Activated CD4-positive, alpha-beta T cell treated with anti-CD3 and anti-CD28 coated beads, Interleukin-2, amount 10 ng/mL, durations not matched to agents 7 days and 5 days (primary cell): ENCODE data around the gene NECTIN1. TPM values are rescaled to one million over a fixed set of nuclear protein-coding genes. Genes with fewer than 3 reads are reported as not detected.

Experiments used
- CTCF ChIA-PET: fragments of 350-600 bp; sonication (Branson Sonifier 250); formaldehyde crosslinking; loops from one replicate; lab custom pipeline; 2021; ENCODE audit warnings: antibody characterized with exemption; lab: Charles Lee
- POLR2A ChIA-PET: fragments of 350-600 bp; sonication (Branson Sonifier 250); formaldehyde crosslinking; loops from one replicate; lab custom pipeline; 2021; ENCODE audit warnings: antibody characterized with exemption; lab: Charles Lee
- DNase-seq: peaks from one replicate; pipeline ENCODE4 v3.0.0-alpha.2; 2020
- H3K27ac Mint-ChIP-seq: one replicate; pipeline ENCODE4 v1.8.0; 2021; ENCODE audit warnings: mild to moderate bottlenecking, moderate library complexity, mixed read lengths
- H3K27me3 Mint-ChIP-seq: one replicate; pipeline ENCODE4 v1.8.0; 2021; ENCODE audit warnings: mixed read lengths
- H3K36me3 Mint-ChIP-seq: one replicate; pipeline ENCODE4 v1.8.0; 2021; ENCODE audit warnings: low read depth, mixed read lengths
- H3K4me1 Mint-ChIP-seq: one replicate; pipeline ENCODE4 v1.8.0; 2021; ENCODE audit warnings: mixed read lengths
- H3K4me3 Mint-ChIP-seq: one replicate; pipeline ENCODE4 v1.8.0; 2021; ENCODE audit warnings: mild to moderate bottlenecking, moderate library complexity, mixed read lengths
- H3K9me3 Mint-ChIP-seq: one replicate; pipeline ENCODE4 v1.8.0; 2021; ENCODE audit warnings: mixed read lengths
- total RNA-seq, 2 experiments: library from RNA; stranded (reverse); gene quantifications; one replicate each; pipeline ENCODE4 v1.2.3, GENCODE V29; 2021

The NECTIN1 gene
- total RNA-seq, 2 experiments from 2014 or later, result 0.21 to 0.30 TPM

DNA sequence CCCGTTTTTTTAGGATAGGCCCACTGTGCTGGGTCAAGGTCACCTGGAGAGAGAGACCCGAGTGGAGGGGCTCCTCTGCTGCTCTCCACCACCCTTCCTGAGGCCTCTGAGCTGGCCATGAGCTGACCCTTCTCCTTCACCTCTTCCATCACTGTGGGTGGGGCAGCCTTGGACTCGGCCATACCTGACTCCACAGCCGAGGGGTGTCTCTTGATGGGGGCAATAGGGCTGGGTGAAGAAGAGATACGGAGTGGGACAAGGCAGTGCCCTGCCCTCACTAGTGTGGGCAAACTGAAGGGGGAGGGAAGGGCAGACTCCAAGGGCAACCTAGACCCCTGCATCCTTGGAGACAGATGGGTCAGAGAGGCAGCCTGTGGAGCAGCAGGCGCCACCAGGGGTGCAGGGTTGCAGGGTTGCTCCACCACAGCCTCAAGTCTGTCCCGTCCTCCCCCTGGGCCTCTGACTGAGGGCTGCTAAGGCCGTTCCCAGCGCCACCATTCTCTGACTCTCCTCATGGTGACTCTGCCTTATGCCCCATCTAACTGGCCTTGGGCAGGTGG lies 20.1 kb upstream of the NECTIN1 start:
- no peak overlapping the region for H3K4me3 Mint-ChIP-seq
- H3K9me3 Mint-ChIP-seq, result no peaks in the 10 kb centered on the region
- POLR2A ChIA-PET, result no interaction called here
- H3K27ac Mint-ChIP-seq, result no peak overlapping the region
- DNase-seq, result no peak
- peaks cover 16% of the 10 kb centered on the region for H3K27me3 Mint-ChIP-seq
- no peaks in the 10 kb centered on the region for H3K4me1 Mint-ChIP-seq
- no peaks in the 10 kb centered on the region for H3K36me3 Mint-ChIP-seq
- CTCF ChIA-PET, result no interaction called here

GRCh38 chr11:119747868-119748660 lies 19.1 kb upstream of the NECTIN1 start:
- Mint-ChIP-seq H3K4me1 (no peaks in the 10 kb centered on the region), H3K4me3 (no peak overlapping the region), H3K36me3 (no peaks in the 10 kb centered on the region), H3K27me3 (peaks cover 21% of the 10 kb centered on the region), H3K9me3 (no peaks in the 10 kb centered on the region), H3K27ac (no peak overlapping the region)
- CTCF ChIA-PET, result interaction anchor here (1.0 kb wide), 1 partner anchor 19 kb away, joined by 3 read pairs; the partner anchor contains the start of gene NECTIN1
- no peak for DNase-seq
- POLR2A ChIA-PET, result no interaction called here

DNA sequence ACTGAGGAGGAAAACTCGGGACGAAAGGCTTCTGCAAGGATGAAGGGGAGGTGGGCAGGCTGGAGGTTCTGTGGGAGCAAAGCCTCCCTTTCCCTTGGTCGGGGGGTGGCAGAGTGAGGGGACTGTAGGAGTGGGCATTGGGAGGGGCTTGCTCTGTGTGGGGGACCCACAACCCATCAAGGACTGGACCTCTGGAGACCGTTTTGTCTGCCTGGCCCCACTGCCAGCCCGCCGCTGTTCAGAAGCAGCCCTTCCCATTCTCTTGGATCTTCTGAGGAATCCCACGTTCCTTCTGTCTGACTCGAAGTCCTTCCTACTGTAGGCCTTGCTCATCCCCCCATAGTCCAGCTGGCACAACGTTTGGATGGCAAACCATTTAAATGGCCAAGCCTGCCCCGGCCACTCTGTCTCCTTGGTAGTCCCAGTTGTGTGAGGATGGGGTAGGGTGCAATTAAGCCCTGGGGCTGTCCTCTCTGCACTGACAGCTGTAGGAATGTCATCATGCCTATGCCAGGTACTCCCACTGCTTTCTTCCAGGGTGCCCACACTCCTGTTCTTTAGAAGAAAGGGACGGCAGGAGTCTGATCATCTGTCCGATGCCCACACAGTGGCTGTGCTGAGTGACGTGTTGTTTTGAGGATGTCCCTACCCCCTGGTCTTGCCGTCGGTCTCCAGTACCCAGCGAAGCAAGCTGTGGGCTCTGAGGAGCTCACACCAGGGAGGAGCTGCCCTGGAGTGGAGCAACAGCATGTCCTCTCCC lies 17.0 kb upstream of the NECTIN1 start:
- Mint-ChIP-seq H3K36me3 (no peaks in the 10 kb centered on the region), H3K4me3 (no peak overlapping the region), H3K27me3 (peaks cover 36% of the 10 kb centered on the region), H3K27ac (no peak overlapping the region), H3K9me3 (no peaks in the 10 kb centered on the region), H3K4me1 (no peaks in the 10 kb centered on the region)
- no peak for DNase-seq
- ChIA-PET CTCF (interaction anchor here (0.9 to 1.1 kb wide), 2 partner anchors 16 kb away, joined by 3 read pairs; no protein-coding TSS in a partner anchor), POLR2A (no interaction called here)

DNA sequence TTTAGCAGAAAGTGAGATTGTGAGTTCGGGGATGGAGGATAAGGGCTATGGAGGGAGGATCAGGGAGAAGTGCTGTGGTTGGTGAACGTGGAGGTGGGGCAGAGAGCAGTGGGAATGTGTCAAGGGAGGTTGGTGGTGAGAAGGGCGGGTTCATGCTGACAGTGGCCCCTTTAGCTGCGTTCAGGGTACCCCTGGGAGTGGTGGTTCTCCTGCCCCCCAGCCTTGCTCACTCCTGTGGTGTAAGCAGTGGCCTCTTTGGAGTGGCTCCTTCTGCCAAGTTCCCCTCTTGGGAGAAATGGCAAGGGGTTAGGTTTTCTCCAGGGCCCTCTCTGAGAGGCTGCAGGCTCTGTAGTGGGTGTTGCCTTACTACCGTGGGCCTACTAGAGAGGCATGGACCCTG lies 16.1 kb upstream of the NECTIN1 start:
- no peaks in the 10 kb centered on the region for H3K9me3 Mint-ChIP-seq
- no peaks in the 10 kb centered on the region for H3K36me3 Mint-ChIP-seq
- ChIA-PET POLR2A (no interaction called here), CTCF (no interaction called here)
- H3K4me1 Mint-ChIP-seq, result no peaks in the 10 kb centered on the region
- H3K4me3 Mint-ChIP-seq, result no peak overlapping the region
- DNase-seq, result no peak
- H3K27ac Mint-ChIP-seq, result no peak overlapping the region
- peaks cover 42% of the 10 kb centered on the region for H3K27me3 Mint-ChIP-seq

DNA sequence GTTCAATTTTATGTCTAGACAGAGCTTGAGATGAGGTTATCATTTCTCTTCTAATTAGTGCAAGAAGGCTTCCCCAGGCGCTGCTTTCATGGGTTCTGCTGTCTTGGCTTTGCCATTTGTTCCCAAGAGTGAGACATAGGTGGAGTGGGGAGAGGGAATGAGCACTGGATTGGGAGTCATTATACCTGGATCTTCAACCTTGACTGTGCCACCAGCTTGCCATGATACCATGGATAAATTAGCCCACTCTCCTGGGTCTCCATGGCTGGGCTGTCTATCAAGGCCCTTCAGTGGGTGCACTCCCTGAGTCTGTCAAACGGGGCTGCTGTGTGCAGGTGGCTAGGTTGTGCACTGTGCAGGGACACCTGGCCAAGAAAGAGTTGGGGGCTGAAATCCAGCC lies 15.6 kb upstream of the NECTIN1 start:
- POLR2A ChIA-PET, result no interaction called here
- Mint-ChIP-seq H3K9me3 (no peaks in the 10 kb centered on the region), H3K27me3 (peaks cover 45% of the 10 kb centered on the region)

GRCh38 chr11:119743006-119743405 lies 14.0 kb upstream of the NECTIN1 start:
- POLR2A ChIA-PET, result no interaction called here
- no peak for DNase-seq
- H3K27ac Mint-ChIP-seq, result no peak overlapping the region
- H3K4me1 Mint-ChIP-seq, result no peaks in the 10 kb centered on the region
- CTCF ChIA-PET, result interaction anchor here (2.5 kb wide), 1 partner anchor 14 kb away, joined by 11 read pairs; the partner anchor contains the start of gene NECTIN1
- H3K36me3 Mint-ChIP-seq, result no peaks in the 10 kb centered on the region
- no peak overlapping the region for H3K4me3 Mint-ChIP-seq
- no peaks in the 10 kb centered on the region for H3K9me3 Mint-ChIP-seq
- H3K27me3 Mint-ChIP-seq, result peaks cover 47% of the 10 kb centered on the region

More for the DNA sequence above, 15.6 kb upstream of the NECTIN1 start:
- H3K4me1 Mint-ChIP-seq, result no peaks in the 10 kb centered on the region
- no peak for DNase-seq
- no peak overlapping the region for H3K27ac Mint-ChIP-seq
- no peak overlapping the region for H3K4me3 Mint-ChIP-seq
- CTCF ChIA-PET, result no interaction called here
- no peaks in the 10 kb centered on the region for H3K36me3 Mint-ChIP-seq

DNA sequence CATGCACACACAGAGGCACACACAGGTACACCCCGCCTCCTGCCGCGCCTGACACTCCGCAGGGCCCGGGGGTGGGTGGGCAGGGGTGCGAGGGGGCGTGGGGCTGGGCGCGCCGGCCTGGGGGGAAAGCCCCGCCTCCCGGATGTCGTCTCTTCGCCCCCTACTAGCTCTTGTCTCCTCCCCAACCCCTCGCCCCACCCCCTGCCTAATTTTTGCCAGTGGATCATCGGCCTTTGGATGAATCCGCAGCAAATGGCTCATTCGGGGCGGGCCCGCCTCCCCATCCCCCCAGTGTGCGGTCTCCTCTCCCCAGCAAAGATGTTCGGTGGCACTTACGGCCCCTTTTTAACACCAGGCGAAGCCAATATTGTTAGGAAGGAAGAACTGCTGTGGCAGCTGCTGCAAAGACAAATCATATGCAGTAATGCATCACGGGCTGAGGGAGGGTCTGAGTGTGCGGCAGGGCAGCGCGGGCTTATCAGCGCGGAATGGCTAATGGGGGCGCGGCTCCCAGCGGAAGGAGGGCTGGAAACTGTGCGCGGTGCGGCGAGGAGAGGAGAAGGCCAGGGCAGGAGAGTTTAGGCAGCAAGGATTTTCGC lies 13.4 kb upstream of the NECTIN1 start:
- H3K4me3 Mint-ChIP-seq, result no peak overlapping the region
- H3K27me3 Mint-ChIP-seq, result peaks cover 47% of the 10 kb centered on the region
- no peak overlapping the region for H3K27ac Mint-ChIP-seq
- ChIA-PET CTCF (interaction anchor here (2.5 kb wide), 1 partner anchor 13 kb away, joined by 11 read pairs; the partner anchor contains the start of gene NECTIN1), POLR2A (no interaction called here)
- no peaks in the 10 kb centered on the region for H3K36me3 Mint-ChIP-seq
- no peaks in the 10 kb centered on the region for H3K9me3 Mint-ChIP-seq
- no peaks in the 10 kb centered on the region for H3K4me1 Mint-ChIP-seq
- no peak for DNase-seq

DNA sequence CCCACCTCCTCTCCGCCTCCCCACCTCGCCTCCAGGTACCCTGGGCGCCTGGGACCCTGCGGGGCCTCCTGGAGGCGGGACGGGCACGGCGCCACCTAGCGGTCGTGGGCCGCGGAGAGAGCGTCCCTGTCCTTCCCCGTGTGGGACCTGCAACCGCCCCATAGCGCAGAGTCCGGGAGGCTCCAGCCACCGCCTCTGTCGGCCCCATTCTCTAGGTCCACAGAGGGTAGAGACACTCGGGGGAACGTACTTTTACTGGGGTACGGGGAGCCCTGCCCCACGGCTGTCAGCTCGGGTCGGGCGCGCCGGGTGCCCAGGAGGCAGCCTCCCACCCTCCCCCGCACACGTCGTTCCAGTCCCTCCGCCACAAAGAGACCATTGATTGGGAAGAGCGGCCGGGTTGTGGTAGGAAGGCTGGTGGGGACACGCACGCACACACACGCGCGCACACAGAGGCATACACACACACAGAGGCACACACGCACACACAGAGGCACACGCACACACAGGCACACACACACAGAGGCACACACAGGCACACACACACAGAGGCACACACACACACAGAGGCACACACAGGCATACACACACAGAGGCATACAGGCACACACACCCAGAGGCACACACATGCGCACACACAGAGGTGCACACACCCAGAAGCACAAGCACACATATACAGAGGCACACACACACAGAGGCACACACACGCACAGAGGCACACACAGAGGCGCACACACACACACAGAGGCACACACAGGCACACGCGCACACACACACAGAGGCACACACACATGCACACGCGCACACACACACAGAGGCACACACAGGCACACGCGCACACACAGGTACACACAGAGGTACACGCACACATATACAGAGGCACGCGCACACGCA lies 12.6 kb upstream of the NECTIN1 start:
- Mint-ChIP-seq H3K9me3 (no peaks in the 10 kb centered on the region), H3K27me3 (peaks cover 44% of the 10 kb centered on the region), H3K4me1 (no peaks in the 10 kb centered on the region), H3K27ac (no peak overlapping the region), H3K4me3 (no peak overlapping the region), H3K36me3 (no peaks in the 10 kb centered on the region)
- peak; percentile 35 for DNase-seq
- CTCF ChIA-PET, result interaction anchor here (0.6 to 2.5 kb wide), 2 partner anchors 12 to 741 kb away, joined by 3 to 11 read pairs; partner anchors contain the start of gene NECTIN1
- POLR2A ChIA-PET, result no interaction called here

GRCh38 chr11:119739975-119740374 lies 11.0 kb upstream of the NECTIN1 start:
- ChIA-PET CTCF (interaction anchor here (1.0 to 2.7 kb wide), 4 partner anchors 11 to 66 kb away, joined by 3 to 16 read pairs (median 6); partner anchors contain the start of gene NECTIN1), POLR2A (no interaction called here)
- peaks cover 49% of the 10 kb centered on the region for H3K27me3 Mint-ChIP-seq
- no peaks in the 10 kb centered on the region for H3K36me3 Mint-ChIP-seq
- no peaks in the 10 kb centered on the region for H3K4me1 Mint-ChIP-seq
- H3K4me3 Mint-ChIP-seq, result no peak overlapping the region
- H3K9me3 Mint-ChIP-seq, result no peaks in the 10 kb centered on the region
- DNase-seq, result no peak
- no peak overlapping the region for H3K27ac Mint-ChIP-seq

- CTCF ChIA-PET, result interaction anchor here (1.7 to 2.7 kb wide), 3 partner anchors 10 to 65 kb away, joined by 5 to 16 read pairs (median 7); partner anchors contain the start of gene NECTIN1
- no peaks in the 10 kb centered on the region for H3K36me3 Mint-ChIP-seq
- no peaks in the 10 kb centered on the region for H3K4me1 Mint-ChIP-seq
- peaks cover 44% of the 10 kb centered on the region for H3K27me3 Mint-ChIP-seq
- no peak overlapping the region for H3K4me3 Mint-ChIP-seq
- H3K27ac Mint-ChIP-seq, result no peak overlapping the region
- POLR2A ChIA-PET, result no interaction called here
- DNase-seq, result no peak
- H3K9me3 Mint-ChIP-seq, result no peaks in the 10 kb centered on the region
Measured at GRCh38 chr11:119739021-119739703, 10.2 kb upstream of the NECTIN1 start.

GRCh38 chr11:119738059-119738439 lies 9.0 kb upstream of the NECTIN1 start:
- H3K36me3 Mint-ChIP-seq, result no peaks in the 10 kb centered on the region
- no peaks in the 10 kb centered on the region for H3K9me3 Mint-ChIP-seq
- CTCF ChIA-PET, result interaction anchor here (2.0 to 2.7 kb wide), 2 partner anchors 9 to 10 kb away, joined by 5 to 16 read pairs; partner anchors contain the start of gene NECTIN1
- no peaks in the 10 kb centered on the region for H3K4me1 Mint-ChIP-seq
- DNase-seq, result no peak
- H3K4me3 Mint-ChIP-seq, result no peak overlapping the region
- POLR2A ChIA-PET, result no interaction called here
- peaks cover 42% of the 10 kb centered on the region for H3K27me3 Mint-ChIP-seq
- no peak overlapping the region for H3K27ac Mint-ChIP-seq
